ACHN (cell line): ENCODE data around the gene C10orf53.
"Not testable (repeated sequence)": the region's sequence is repeated elsewhere in the genome, so short reads cannot be mapped to it uniquely, and the experiment has no call there.

Experiments
- DNase-seq: peaks from one replicate; pipeline ENCODE4 v3.0.0-alpha.2; 2015
- in situ Hi-C: cut with HindIII; loops from 2 replicates; pipeline ENCODE4 v1.10.0; 2017; ENCODE audit warnings: low sequenced_read_pairs, low pct_ligation_motif_present, low pct_unique_long_range_greater_than_20kb

Gene C10orf53

GRCh38 chr10:49668684-49669083 lies 10.8 kb upstream of the C10orf53 start:
- DNase-seq = no peak
- in situ Hi-C loops = no loop called here

GRCh38 chr10:49678827-49679479 lies 498 bp upstream of the C10orf53 start:
- in situ Hi-C loops = no loop called here
- DNase-seq = no peak

- in situ Hi-C loops, DNase-seq: not testable (repeated sequence)
These were observed 3.0 kb downstream of the C10orf53 start for GRCh38 chr10:49682449-49682848.

- in situ Hi-C loops = no loop called here
These were observed 3.4 kb downstream of the C10orf53 start for GRCh38 chr10:49682879-49683278.

GRCh38 chr10:49686651-49687050 lies 7.2 kb downstream of the C10orf53 start:
- in situ Hi-C loops = no loop called here
- no peak for DNase-seq

More at GRCh38 chr10:49682879-49683278, 3.4 kb downstream of the C10orf53 start:
- DNase-seq = no peak

GRCh38 chr10:49688261-49688846 lies 8.9 kb downstream of the C10orf53 start:
- in situ Hi-C loops = no loop called here
- DNase-seq = no peak

- in situ Hi-C loops = no loop called here
- no peak for DNase-seq
These were observed 9.5 kb downstream of the C10orf53 start for GRCh38 chr10:49688920-49689319.

GRCh38 chr10:49689882-49690510 lies 10.5 kb downstream of the C10orf53 start:
- in situ Hi-C loops = no loop called here
- no peak for DNase-seq

GRCh38 chr10:49690698-49691356 lies 11.4 kb downstream of the C10orf53 start:
- in situ Hi-C loops = no loop called here
- DNase-seq = no peak

GRCh38 chr10:49691588-49691987 lies 12.1 kb downstream of the C10orf53 start:
- in situ Hi-C loops = no loop called here
- no peak for DNase-seq

- DNase-seq = no peak
- in situ Hi-C loops = no loop called here
These were observed 15.0 kb downstream of the C10orf53 start for GRCh38 chr10:49694466-49694865.

GRCh38 chr10:49696311-49696710 lies 16.9 kb downstream of the C10orf53 start:
- DNase-seq = no peak
- in situ Hi-C loops = no loop called here

- in situ Hi-C loops = no loop called here
- no peak for DNase-seq
These were observed 19.2 kb downstream of the C10orf53 start for GRCh38 chr10:49698679-49699078.

GRCh38 chr10:49700211-49700610 lies 20.8 kb downstream of the C10orf53 start:
- in situ Hi-C loops = no loop called here
- DNase-seq = no peak

GRCh38 chr10:49700997-49701396 lies 21.5 kb downstream of the C10orf53 start:
- in situ Hi-C loops = no loop called here
- peak; percentile 19 for DNase-seq

GRCh38 chr10:49707585-49707984 lies 28.1 kb downstream of the C10orf53 start:
- in situ Hi-C loops = no loop called here
- no peak for DNase-seq

- DNase-seq = no peak
- in situ Hi-C loops = no loop called here
These were observed 30.5 kb downstream of the C10orf53 start for GRCh38 chr10:49709934-49710333.

- no peak for DNase-seq
- in situ Hi-C loops = no loop called here
These were observed 31.5 kb downstream of the C10orf53 start for GRCh38 chr10:49710966-49711365.

GRCh38 chr10:49711481-49711880 lies 32.0 kb downstream of the C10orf53 start:
- in situ Hi-C loops = no loop called here
- DNase-seq = no peak
